C4-2B (cell line): ENCODE measurements around the gene CHAC1.

ENCODE experiments used
- CTCF ChIP-seq: fragments of 450-650 bp; conservative IDR thresholded peaks from 2 replicates; pipeline ENCODE4 v1.5.1; 2017; ENCODE audit warnings: mild to moderate bottlenecking
- ZFX ChIP-seq: fragments of 450-650 bp; IDR thresholded peaks from 2 replicates; pipeline ENCODE4 v1.6.1; 2017

DNA sequence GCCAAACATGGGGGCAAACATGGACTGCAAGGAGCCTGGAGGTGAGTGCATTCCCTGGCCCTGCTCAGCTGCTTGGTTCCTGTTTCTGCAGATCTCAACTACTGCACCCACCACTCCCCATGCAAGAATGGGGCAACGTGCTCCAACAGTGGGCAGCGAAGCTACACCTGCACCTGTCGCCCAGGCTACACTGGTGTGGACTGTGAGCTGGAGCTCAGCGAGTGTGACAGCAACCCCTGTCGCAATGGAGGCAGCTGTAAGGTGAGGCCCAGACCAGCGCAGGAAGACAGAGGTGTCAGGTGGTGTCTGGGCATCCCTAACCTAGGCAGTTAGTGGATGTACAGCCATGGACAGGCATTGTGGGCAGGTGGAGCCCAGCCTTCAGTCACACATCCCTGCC, 18.8 kb upstream of the CHAC1 start:
- TF ChIP-seq CTCF (no peak), ZFX (no peak)
